ENCODE measurements around the gene CKAP2.
A peak's percentile ranks its signal among the peaks of the same experiment; 100 is the strongest.

Gene CKAP2

GRCh38 chr13:52432456-52432855, 22.8 kb upstream of the CKAP2 start:
- in situ Hi-C loops (cut with HindIII; ENCODE audit: low pct_ligation_motif_present, low sequenced_read_pairs), result no loop called here
- H3K27me3 ChIP-seq (replicated peaks), result no peaks in the 10 kb centered on the region
- TF ChIP-seq CTCF (IDR thresholded peaks at IDR 0.05; ENCODE audit: low read depth, low read length, missing control alignments), result no peak
- DNase-seq, result no peak
- H3K4me3 ChIP-seq (ENCODE audit: low read depth, low read length), result no peak overlapping the region
- peaks cover 20% of the 10 kb centered on the region for H3K36me3 ChIP-seq (replicated peaks)
- no peak overlapping the region for H3K27ac ChIP-seq

- Histone ChIP-seq H3K36me3 (replicated peaks) (no peaks in the 10 kb centered on the region), H3K27ac (no peak overlapping the region), H3K27me3 (replicated peaks) (no peaks in the 10 kb centered on the region), H3K4me3 (ENCODE audit: low read depth, low read length) (no peak overlapping the region)
- TF ChIP-seq CTCF (IDR thresholded peaks at IDR 0.05; ENCODE audit: low read depth, low read length, missing control alignments), result no peak
- in situ Hi-C loops (cut with HindIII; ENCODE audit: low pct_ligation_motif_present, low sequenced_read_pairs), result no loop called here
- no peak for DNase-seq
These were observed 9.0 kb upstream of the CKAP2 start for GRCh38 chr13:52446265-52446664.

GRCh38 chr13:52447354-52447753, 7.9 kb upstream of the CKAP2 start:
- in situ Hi-C loops (cut with HindIII; ENCODE audit: low pct_ligation_motif_present, low sequenced_read_pairs), result no loop called here
- no peak overlapping the region for H3K27ac ChIP-seq
- no peak for TF ChIP-seq CTCF (IDR thresholded peaks at IDR 0.05; ENCODE audit: low read depth, low read length, missing control alignments)
- no peak for DNase-seq
- H3K4me3 ChIP-seq (ENCODE audit: low read depth, low read length), result no peak overlapping the region
- H3K27me3 ChIP-seq (replicated peaks), result no peaks in the 10 kb centered on the region
- H3K36me3 ChIP-seq (replicated peaks), result no peaks in the 10 kb centered on the region

- TF ChIP-seq CTCF (IDR thresholded peaks at IDR 0.05; ENCODE audit: low read depth, low read length, missing control alignments), result no peak
- H3K4me3 ChIP-seq (ENCODE audit: low read depth, low read length), result no peak overlapping the region
- no peaks in the 10 kb centered on the region for H3K36me3 ChIP-seq (replicated peaks)
- in situ Hi-C loops (cut with HindIII; ENCODE audit: low pct_ligation_motif_present, low sequenced_read_pairs), result no loop called here
- DNase-seq, result no peak
- H3K27me3 ChIP-seq (replicated peaks), result no peaks in the 10 kb centered on the region
- no peak overlapping the region for H3K27ac ChIP-seq
These were observed 7.3 kb upstream of the CKAP2 start for GRCh38 chr13:52447815-52448552.

GRCh38 chr13:52449331-52450011, 5.8 kb upstream of the CKAP2 start:
- TF ChIP-seq CTCF (IDR thresholded peaks at IDR 0.05; ENCODE audit: low read depth, low read length, missing control alignments), result no peak
- peak overlapping the region; percentile 87 for H3K4me3 ChIP-seq (ENCODE audit: low read depth, low read length)

More at GRCh38 chr13:52449331-52450011, 5.8 kb upstream of the CKAP2 start:
- no peaks in the 10 kb centered on the region for H3K36me3 ChIP-seq (replicated peaks)
- H3K27me3 ChIP-seq (replicated peaks), result no peaks in the 10 kb centered on the region
- DNase-seq, result no peak
- H3K27ac ChIP-seq, result peak overlapping the region; percentile 87
- in situ Hi-C loops (cut with HindIII; ENCODE audit: low pct_ligation_motif_present, low sequenced_read_pairs), result no loop called here
